Skin of body (tissue), 2 donors: Measurements from ENCODE around the gene TMEM14A. TPM values are rescaled to one million over a fixed set of nuclear protein-coding genes. Genes with fewer than 3 reads are reported as not detected.
A peak's percentile ranks its signal among the peaks of the same experiment; 100 is the strongest.

Experiments
- DNase-seq: peaks from one replicate; lab custom pipeline; 2025; lab: John Stamatoyannopoulos, UW
- total RNA-seq: library from RNA; depleted of rRNA; stranded (reverse); fragments of >200 nt; gene quantifications from one replicate; pipeline ENCODE4 v1.2.3, GENCODE V29; 2014

TMEM14A gene
- total RNA-seq, result 12.6 TPM

- DNase-seq, result peak; percentile 54
Observed at GRCh38 chr6:52670502-52671409, at the start of gene TMEM14A. Gene TMEM14A, plus strand, starts transcription at chr6:52671113. Its CDS starts 5,990 bp downstream, at chr6:52677103.

GRCh38 chr6:52621631-52622030 lies 49.3 kb upstream of the TMEM14A start:
- no peak for DNase-seq

- no peak for DNase-seq
Observed at GRCh38 chr6:52622810-52623209, 48.1 kb upstream of the TMEM14A start.

- DNase-seq, result no peak
Observed at GRCh38 chr6:52632011-52632410, 38.9 kb upstream of the TMEM14A start.

GRCh38 chr6:52634211-52634610 lies 36.7 kb upstream of the TMEM14A start:
- no peak for DNase-seq

GRCh38 chr6:52635049-52635577 lies 35.8 kb upstream of the TMEM14A start:
- no peak for DNase-seq

GRCh38 chr6:52636830-52637229 lies 34.1 kb upstream of the TMEM14A start:
- no peak for DNase-seq

- no peak for DNase-seq
Observed at GRCh38 chr6:52639493-52639892, 31.4 kb upstream of the TMEM14A start.

- DNase-seq, result no peak
Observed at GRCh38 chr6:52640170-52640569, 30.7 kb upstream of the TMEM14A start.

- DNase-seq, result no peak
Observed at GRCh38 chr6:52640916-52641315, 30.0 kb upstream of the TMEM14A start.

- no peak for DNase-seq
Observed at GRCh38 chr6:52641388-52641787, 29.5 kb upstream of the TMEM14A start.

GRCh38 chr6:52641826-52642225 lies 29.1 kb upstream of the TMEM14A start:
- peak; percentile 28 for DNase-seq

- DNase-seq, result no peak
Observed at GRCh38 chr6:52642368-52642767, 28.5 kb upstream of the TMEM14A start.

- DNase-seq, result no peak
Observed at GRCh38 chr6:52643158-52643557, 27.8 kb upstream of the TMEM14A start.

- no peak for DNase-seq
Observed at GRCh38 chr6:52644253-52644652, 26.7 kb upstream of the TMEM14A start.

- no peak for DNase-seq
Observed at GRCh38 chr6:52645976-52646375, 24.9 kb upstream of the TMEM14A start.

GRCh38 chr6:52647199-52647598 lies 23.7 kb upstream of the TMEM14A start:
- no peak for DNase-seq

- peak; percentile 50 for DNase-seq
Observed at GRCh38 chr6:52649536-52650160, 21.3 kb upstream of the TMEM14A start.

- no peak for DNase-seq
Observed at GRCh38 chr6:52650941-52651340, 20.0 kb upstream of the TMEM14A start.

- DNase-seq, result no peak
Observed at GRCh38 chr6:52653151-52653550, 17.8 kb upstream of the TMEM14A start.

- no peak for DNase-seq
Observed at GRCh38 chr6:52654007-52654406, 16.9 kb upstream of the TMEM14A start.

- DNase-seq, result no peak
Observed at GRCh38 chr6:52654592-52654991, 16.3 kb upstream of the TMEM14A start.
